HepG2 (cell line): ENCODE results near the gene FRMD8. TPM values are rescaled to one million over a fixed set of nuclear protein-coding genes. Genes with fewer than 3 reads are reported as not detected.

Experiments
- ATAC-seq: fragments of 200-7000 bp; cut with Tn5 transposase; 3 replicates; pipeline ENCODE4 v1.9.1; 2020; ENCODE audit warnings: mild to moderate bottlenecking, moderate library complexity
- BruUV-seq: library from RNA; stranded (reverse); fragments of 400-500 nt; replicated peaks from 2 replicates; lab custom pipeline; 2021; lab: Mats Ljungman, UMichigan
- CTCF ChIA-PET: fragments of 300-600 bp; formaldehyde crosslinking; extraction: SDS; loops from one replicate; lab custom pipeline; 2021; ENCODE audit warnings: low total read pairs, inconsistent platforms, low intra/inter-chr PET ratio; lab: Yijun Ruan, JAX
- POLR2A ChIA-PET: fragments of 350-600 bp; sonication (Branson Sonifier 250); formaldehyde crosslinking; loops from one replicate; lab custom pipeline; 2020; ENCODE audit warnings: antibody characterized with exemption, inconsistent platforms; lab: Yijun Ruan, JAX
- DNase-seq: peaks from one replicate; pipeline ENCODE4 v3.0.0-alpha.2; 2015; ENCODE audit warnings: low spot score
- FAIRE-seq: peaks from 3 replicates; lab custom pipeline; 2011; peaks lifted over from hg19 to GRCh38; lab: Jason Lieb, UNC
- H2AFZ ChIP-seq: one replicate; pipeline ENCODE4 v1.6.1; 2011; ENCODE audit warnings: low read length, inconsistent platforms
- H3K27ac ChIP-seq: fragments of 300-600 bp; 3 replicates; pipeline ENCODE4 v1.8.0; 2011; ENCODE audit warnings: mixed run types, mild to moderate bottlenecking, mixed read lengths, low read length, inconsistent platforms; ENCODE audit not compliant: insufficient read depth; ENCODE audit errors: extremely low read length
- H3K27me3 ChIP-seq, 2 experiments: fragments of 200-600 bp in 1 of 2; 2 replicates in 1 of 2; 3 replicates in 1 of 2; pipeline versions ENCODE4 v1.6.0 to v1.8.0; 2011; ENCODE audit warnings: low read length in 2 of 2, mild to moderate bottlenecking in 2 of 2, moderate library complexity in 2 of 2, inconsistent platforms in 1 of 2; ENCODE audit not compliant: insufficient read depth in 2 of 2, control insufficient read depth in 1 of 2
- H3K36me3 ChIP-seq, 2 experiments: fragments of 200-600 bp in 1 of 2; replicated peaks in 1 of 2; 2 replicates in 1 of 2; 3 replicates in 1 of 2; pipeline versions ENCODE4 v1.5.1 to v1.8.0; 2011; ENCODE audit warnings: low read length in 2 of 2, inconsistent platforms in 1 of 2; ENCODE audit not compliant: insufficient read depth in 2 of 2, control insufficient read depth in 1 of 2
- H3K4me1 ChIP-seq: 2 replicates; pipeline ENCODE4 v1.5.1; 2012; ENCODE audit warnings: low read length, inconsistent platforms; ENCODE audit not compliant: insufficient read depth
- H3K4me2 ChIP-seq: 2 replicates; pipeline ENCODE4 v1.6.0; 2011; ENCODE audit warnings: low read depth, low read length, inconsistent platforms
- H3K4me3 ChIP-seq, 3 experiments: fragments of 200-600 bp in 1 of 3; sonication (generic), shearing (Covaris generic) in 1 of 3; replicated peaks in 1 of 3; 2 replicates each; pipeline ENCODE4 v1.5.1; 2011 to 2016; ENCODE audit warnings: low read length in 3 of 3, inconsistent platforms in 2 of 3, low read depth in 2 of 3, mild to moderate bottlenecking in 2 of 3, control low read depth in 1 of 3, mixed read lengths in 1 of 3; ENCODE audit not compliant: insufficient read depth in 1 of 3
- H3K79me2 ChIP-seq: one replicate; pipeline ENCODE4 v1.6.1; 2011; ENCODE audit warnings: low read length, inconsistent platforms; ENCODE audit not compliant: insufficient read depth
- H3K9ac ChIP-seq: 2 replicates; pipeline ENCODE4 v1.6.0; 2011; ENCODE audit warnings: mild to moderate bottlenecking, low read depth, low read length, inconsistent platforms; ENCODE audit not compliant: insufficient read depth
- H3K9me3 ChIP-seq: 2 replicates; pipeline ENCODE4 v1.5.1; 2012; ENCODE audit warnings: mild to moderate bottlenecking, low read length
- H4K20me1 ChIP-seq: 2 replicates; pipeline ENCODE4 v1.6.0; 2011; ENCODE audit warnings: inconsistent platforms, mild to moderate bottlenecking, low read length, moderate library complexity; ENCODE audit not compliant: insufficient read depth
- ARNTL ChIP-seq: sonication (generic); formaldehyde crosslinking; IDR thresholded peaks from 2 replicates; pipeline ENCODE4 v1.4.0; 2020; ENCODE audit warnings: mild to moderate bottlenecking, missing genetic modification reagents
- ELK4 ChIP-seq: sonication (generic); formaldehyde crosslinking; IDR thresholded peaks from 2 replicates; pipeline ENCODE4 v1.9.0; 2021; ENCODE audit warnings: missing genetic modification reagents, borderline replicate concordance
- HOXA7 ChIP-seq: sonication (generic); formaldehyde crosslinking; IDR thresholded peaks from 2 replicates; pipeline ENCODE4 v1.8.1; 2022; ENCODE audit warnings: mild to moderate bottlenecking, missing genetic modification reagents, moderate library complexity
- JARID2 ChIP-seq: sonication (generic); formaldehyde crosslinking; IDR thresholded peaks from 2 replicates; pipeline ENCODE4 v1.8.1; 2023; ENCODE audit warnings: missing genetic modification reagents, inconsistent platforms; ENCODE audit not compliant: insufficient replicate concordance
- MAZ ChIP-seq, 2 experiments: sonication (generic) in 1 of 2; formaldehyde crosslinking in 1 of 2; IDR thresholded peaks; 2 replicates each; pipeline versions ENCODE4 v1.5.0 to v1.6.1; 2012 to 2020; ENCODE audit warnings: low read depth in 2 of 2, mild to moderate bottlenecking in 2 of 2, borderline replicate concordance in 1 of 2, improper control_type of control experiment in 1 of 2, low read length in 1 of 2, missing genetic modification reagents in 1 of 2, moderate library complexity in 1 of 2
- MIER3 ChIP-seq: IDR thresholded peaks from 2 replicates; pipeline ENCODE4 v1.6.1; 2016; ENCODE audit warnings: missing compliant biosample characterization, borderline replicate concordance
- NR2C2 ChIP-seq: sonication (generic); formaldehyde crosslinking; IDR thresholded peaks from 2 replicates; pipeline ENCODE4 v1.4.0; 2020; ENCODE audit warnings: missing genetic modification reagents, mild to moderate bottlenecking, moderate library complexity, borderline replicate concordance
- SUZ12 ChIP-seq: fragments of 150-350 bp; IDR thresholded peaks from 2 replicates; pipeline ENCODE4 v1.6.1; 2014; ENCODE audit warnings: low read depth, low read length
- TIGD3 ChIP-seq: sonication (generic); formaldehyde crosslinking; IDR thresholded peaks from 2 replicates; pipeline ENCODE4 v1.5.1; 2020; ENCODE audit warnings: mild to moderate bottlenecking, missing genetic modification reagents, borderline replicate concordance
- ZNF224 ChIP-seq: sonication (generic); formaldehyde crosslinking; IDR thresholded peaks from 2 replicates; pipeline ENCODE4 v1.5.0; 2020; ENCODE audit warnings: mild to moderate bottlenecking, missing genetic modification reagents
- ZNF251 ChIP-seq: sonication (generic); formaldehyde crosslinking; IDR thresholded peaks from 2 replicates; pipeline ENCODE4 v1.9.0; 2021; ENCODE audit warnings: mild to moderate bottlenecking, missing genetic modification reagents
- ZNF414 ChIP-seq: sonication (generic); formaldehyde crosslinking; IDR thresholded peaks from 2 replicates; pipeline ENCODE4 v1.5.0; 2020; ENCODE audit warnings: missing genetic modification reagents
- ZNF432 ChIP-seq: sonication (generic); formaldehyde crosslinking; IDR thresholded peaks from 2 replicates; pipeline ENCODE4 v1.5.0; 2020; ENCODE audit warnings: missing genetic modification reagents, mild to moderate bottlenecking, borderline replicate concordance
- ZNF441 ChIP-seq: sonication (generic); formaldehyde crosslinking; IDR thresholded peaks from 2 replicates; pipeline ENCODE4 v1.7.0; 2021; ENCODE audit warnings: missing genetic modification reagents, borderline replicate concordance
- ZNF484 ChIP-seq: sonication (generic); formaldehyde crosslinking; IDR thresholded peaks from 2 replicates; pipeline ENCODE4 v1.5.1; 2020; ENCODE audit warnings: mild to moderate bottlenecking, low read depth, missing genetic modification reagents, borderline replicate concordance
- ZNF629 ChIP-seq: sonication (generic); formaldehyde crosslinking; conservative IDR thresholded peaks from 2 replicates; pipeline ENCODE4 v1.5.0; 2020; ENCODE audit warnings: missing genetic modification reagents
- ZNF678 ChIP-seq: sonication (generic); formaldehyde crosslinking; IDR thresholded peaks from 2 replicates; pipeline ENCODE4 v1.4.0; 2020; ENCODE audit warnings: mild to moderate bottlenecking, missing genetic modification reagents
- ZNF850 ChIP-seq: sonication (generic); formaldehyde crosslinking; conservative IDR thresholded peaks from 2 replicates; pipeline ENCODE4 v1.9.0; 2021; ENCODE audit warnings: mild to moderate bottlenecking, missing genetic modification reagents
- ZZZ3 ChIP-seq: sonication (generic); formaldehyde crosslinking; IDR thresholded peaks from 2 replicates; pipeline ENCODE4 v1.4.0; 2020; ENCODE audit warnings: missing genetic modification reagents, mild to moderate bottlenecking, borderline replicate concordance
- WGBS: methylation state at CpG from one replicate; pipeline ENCODE4 v1.1.6; 2017; ENCODE audit warnings: low lambda C conversion rate; 5-methylcytosine and 5-hydroxymethylcytosine counted together
- in situ Hi-C: cut with HindIII; loops from 2 replicates; pipeline ENCODE4 v1.10.0; 2017; ENCODE audit warnings: low pct_unique_long_range_greater_than_20kb; ENCODE audit not compliant: extremely low pct_ligation_motif_present
- intact Hi-C: fragments of 100-400 bp; cut with micrococcal nuclease; formaldehyde crosslinking; loops from one replicate; pipeline ENCODE4 v1.10.0; 2022; ENCODE audit not compliant: unreplicated experiment
- polyA plus RNA-seq, 8 experiments: library from polyadenylated mRNA; depleted of rRNA in 3 of 8; stranded (reverse) in 7 of 8; unstranded in 1 of 8; fragments of >200 nt; fragmentation: Illumina TruSeq in 4 of 8; extraction: Trizol in 4 of 8; gene quantifications; 2 replicates each; pipeline versions ENCODE4 v1.2.1 to v1.2.3, GENCODE V29; 2011 to 2016; ENCODE audit warnings: low read depth in 4 of 8, missing spikeins in 1 of 8, mixed read lengths in 1 of 8; ENCODE audit not compliant: insufficient read depth in 1 of 8
- total RNA-seq, 5 experiments: library from RNA; depleted of rRNA; stranded (reverse); fragments of >200 nt; fragmentation: Illumina TruSeq; extraction: Trizol; gene quantifications; 2 replicates each; pipeline ENCODE4 v1.2.3, GENCODE V29; 2016; ENCODE audit warnings: low read depth in 1 of 5

Gene FRMD8
- total and polyA plus RNA-seq, 2 of the 13 experiments (the other 11 are each of a cell fraction or from before 2014, with no cell fraction given), result 5.8 to 20.6 TPM

- FAIRE-seq (no peak), ATAC-seq (no peak), DNase-seq (no peak)
- in situ Hi-C loops (no loop called here), intact Hi-C loops (no loop called here)
- WGBS, result 100% methylated on average over 10 of the region's 12 CpGs
- Histone ChIP-seq H3K9me3 (no peaks in the 10 kb centered on the region), H3K79me2 (no peaks in the 10 kb centered on the region), H3K4me1 (peaks cover 19% of the 10 kb centered on the region), H3K9ac (no peak overlapping the region), H3K36me3 (peaks cover 8 to 18% of the 10 kb centered on the region in 2 experiments; a peak in 4 of 5 replicates), H3K4me3 (no peak overlapping the region), H4K20me1 (no peaks in the 10 kb centered on the region), H3K4me2 (no peak overlapping the region), H3K27me3 (no peaks in the 10 kb centered on the region), H2AFZ (no peak overlapping the region), H3K27ac (no peak overlapping the region)
- ChIA-PET CTCF (no interaction called here), POLR2A (interaction anchor here (1.3 to 7.6 kb wide), 3 partner anchors 14 to 20 kb away, joined by 3 to 98 read pairs (median 5); partner anchors contain the start of gene NEAT1)
- no peak for TF ChIP-seq MAZ (IDR thresholded peaks at IDR 0.05; ENCODE audit: borderline replicate concordance, low read depth, low read length)
- TF ChIP-seq MAZ (CRISPR knock-in tag; IDR thresholded peaks at IDR 0.05; ENCODE audit: low read depth), result no peak
- TF ChIP-seq HOXA7, result no peak
- no peak for TF ChIP-seq ZZZ3 (CRISPR knock-in tag)
- no peak for TF ChIP-seq ARNTL
- no peak for TF ChIP-seq ZNF414 (CRISPR knock-in tag)
- no peak for TF ChIP-seq ZNF251 (CRISPR knock-in tag)
- TF ChIP-seq ELK4 (CRISPR knock-in tag), result no peak
- no peak for TF ChIP-seq ZNF224 (CRISPR knock-in tag)
- TF ChIP-seq NR2C2 (CRISPR knock-in tag), result no peak
- TF ChIP-seq ZNF850 (CRISPR knock-in tag), result no peak
- TF ChIP-seq ZNF441 (CRISPR knock-in tag), result no peak
- TF ChIP-seq ZNF432, result no peak
- TF ChIP-seq TIGD3 (CRISPR knock-in tag), result no peak
- TF ChIP-seq JARID2 (CRISPR knock-in tag), result no peak
- TF ChIP-seq ZNF629 (CRISPR knock-in tag), result no peak
- no peak for TF ChIP-seq ZNF484 (CRISPR knock-in tag)
- TF ChIP-seq ZNF678, result no peak
- TF ChIP-seq MIER3, result no peak
- no peak for TF ChIP-seq SUZ12
- BruUV-seq, result no TSS peak
Observed at GRCh38 chr11:65403607-65404121, 17.2 kb downstream of the FRMD8 start.
